ENCODE measurements around the gene SLC13A4.

SLC13A4 gene

DNA sequence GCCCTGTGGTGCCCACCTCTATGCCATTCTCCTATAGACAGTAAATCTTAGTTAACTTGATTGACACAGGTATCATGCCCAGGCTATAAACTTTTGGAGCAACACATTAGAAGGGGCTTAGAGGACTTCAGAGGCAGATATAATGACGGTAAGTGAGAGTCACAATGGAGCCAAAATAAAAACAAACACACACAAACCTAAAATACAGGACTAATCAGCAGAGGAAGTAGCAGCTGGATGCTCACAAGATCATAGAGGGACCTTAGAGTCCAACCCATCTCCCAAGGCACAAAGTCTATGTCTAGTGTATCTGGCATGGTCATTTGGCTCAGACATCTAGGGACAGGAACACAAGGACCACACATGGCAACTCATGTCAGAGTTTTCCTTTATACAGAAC lies 12.3 kb downstream of the SLC13A4 start:
- POLR2A ChIA-PET = no interaction called here
- TF ChIP-seq, protein P1, sequence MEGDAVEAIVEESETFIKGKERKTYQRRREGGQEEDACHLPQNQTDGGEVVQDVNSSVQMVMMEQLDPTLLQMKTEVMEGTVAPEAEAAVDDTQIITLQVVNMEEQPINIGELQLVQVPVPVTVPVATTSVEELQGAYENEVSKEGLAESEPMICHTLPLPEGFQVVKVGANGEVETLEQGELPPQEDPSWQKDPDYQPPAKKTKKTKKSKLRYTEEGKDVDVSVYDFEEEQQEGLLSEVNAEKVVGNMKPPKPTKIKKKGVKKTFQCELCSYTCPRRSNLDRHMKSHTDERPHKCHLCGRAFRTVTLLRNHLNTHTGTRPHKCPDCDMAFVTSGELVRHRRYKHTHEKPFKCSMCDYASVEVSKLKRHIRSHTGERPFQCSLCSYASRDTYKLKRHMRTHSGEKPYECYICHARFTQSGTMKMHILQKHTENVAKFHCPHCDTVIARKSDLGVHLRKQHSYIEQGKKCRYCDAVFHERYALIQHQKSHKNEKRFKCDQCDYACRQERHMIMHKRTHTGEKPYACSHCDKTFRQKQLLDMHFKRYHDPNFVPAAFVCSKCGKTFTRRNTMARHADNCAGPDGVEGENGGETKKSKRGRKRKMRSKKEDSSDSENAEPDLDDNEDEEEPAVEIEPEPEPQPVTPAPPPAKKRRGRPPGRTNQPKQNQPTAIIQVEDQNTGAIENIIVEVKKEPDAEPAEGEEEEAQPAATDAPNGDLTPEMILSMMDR (IDR thresholded peaks at IDR 0.05; ENCODE audit: control extremely low read depth, extremely low read depth, low read depth, missing control alignments) = no peak
- CTCF ChIA-PET = interaction anchor here (1.3 to 1.7 kb wide), 2 partner anchors 15 to 42 kb away, joined by 3 to 6 read pairs; no protein-coding TSS in a partner anchor
- no peak for DNase-seq (ENCODE audit: extremely low spot score)

DNA sequence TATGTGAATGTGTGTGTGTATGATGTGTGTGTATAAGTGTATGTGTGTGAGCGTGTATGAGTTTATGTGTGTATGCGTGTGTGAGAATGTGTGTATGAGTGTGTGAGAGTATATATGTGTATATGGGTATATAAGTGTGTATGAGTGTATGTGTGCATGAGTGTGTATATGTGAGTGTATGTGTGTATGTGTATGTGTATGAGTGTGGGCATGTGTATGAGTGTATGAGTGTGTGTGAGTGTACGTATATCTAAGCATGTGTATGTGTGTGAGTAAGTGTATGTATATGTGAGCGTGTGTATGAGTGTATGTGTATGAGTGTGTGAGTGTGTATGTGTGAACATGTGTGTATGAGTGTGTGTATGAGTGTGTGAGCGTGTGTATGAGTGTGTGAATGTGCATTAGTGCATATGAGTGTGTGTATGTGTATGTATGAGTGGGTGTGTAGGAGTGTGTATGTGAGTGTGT lies 12.9 kb downstream of the SLC13A4 start:
- DNase-seq (ENCODE audit: extremely low spot score) = no peak
- ChIA-PET POLR2A (no interaction called here), CTCF (interaction anchor here (1.7 kb wide), 1 partner anchor 42 kb away, joined by 6 read pairs; no protein-coding TSS in a partner anchor)
- TF ChIP-seq, protein P1 (IDR thresholded peaks at IDR 0.05; ENCODE audit: control extremely low read depth, extremely low read depth, low read depth, missing control alignments) = no peak

DNA sequence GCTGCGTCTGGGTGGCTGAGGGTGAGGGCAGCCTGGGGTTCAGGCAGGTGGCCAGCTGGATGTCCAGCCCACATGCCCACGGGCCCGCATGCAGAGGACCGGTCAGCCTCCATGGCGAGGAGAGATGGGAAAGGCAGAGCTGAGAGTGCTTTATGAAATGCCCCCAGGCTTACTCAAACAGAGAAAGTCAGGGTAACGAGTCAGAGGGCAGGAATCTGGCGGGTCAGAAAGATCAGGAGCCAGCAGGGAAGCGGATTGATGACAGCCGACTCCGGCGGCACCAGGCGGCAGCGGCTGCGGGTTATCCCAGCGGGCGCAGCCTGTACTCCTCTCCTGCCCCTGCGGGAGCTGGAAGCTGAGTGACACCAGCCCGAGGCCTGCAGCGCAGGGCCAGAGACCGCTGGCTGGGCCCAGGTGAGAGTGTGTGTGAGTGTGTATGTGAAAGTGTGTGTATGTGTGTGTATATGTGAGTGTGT lies 13.4 kb downstream of the SLC13A4 start:
- ChIA-PET CTCF (interaction anchor here (0.9 to 2.2 kb wide), 4 partner anchors 8 to 440 kb away, joined by 4 to 9 read pairs (median 6); no protein-coding TSS in a partner anchor), POLR2A (no interaction called here)
- no peak for DNase-seq (ENCODE audit: extremely low spot score)
- TF ChIP-seq, protein P1 (IDR thresholded peaks at IDR 0.05; ENCODE audit: control extremely low read depth, extremely low read depth, low read depth, missing control alignments) = no peak

DNA sequence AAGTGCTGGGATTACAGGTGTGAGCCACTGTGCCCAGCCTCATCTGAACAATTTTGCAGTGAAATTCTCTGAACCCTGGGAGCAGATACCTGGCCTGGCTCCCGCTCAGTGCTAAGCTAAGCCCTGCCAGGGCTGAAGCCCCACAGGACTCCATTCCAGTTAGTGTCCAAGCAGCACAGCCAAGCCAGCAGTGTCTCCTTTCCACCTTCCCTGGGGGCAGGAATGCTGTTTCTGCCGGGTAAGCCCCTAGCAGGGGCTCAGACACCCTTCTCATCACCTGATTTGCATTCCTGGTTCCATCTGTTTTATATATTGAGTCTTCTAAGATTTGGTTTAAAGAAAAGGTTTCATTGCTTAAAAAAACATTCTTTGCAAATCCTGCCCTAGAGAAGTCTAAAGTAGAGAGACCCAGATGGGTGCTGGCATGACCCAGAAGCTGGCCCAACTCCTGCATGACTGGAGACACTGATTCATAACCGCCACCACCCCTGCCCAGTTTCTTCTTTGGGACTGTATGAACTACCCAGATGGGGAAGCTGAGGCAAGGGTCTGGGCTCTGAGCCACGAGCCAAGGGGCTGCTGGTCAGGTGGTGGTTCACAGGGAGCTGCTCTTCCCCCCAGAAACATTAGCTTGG lies 14.0 kb downstream of the SLC13A4 start:
- ChIA-PET CTCF (interaction anchor here (0.9 to 2.2 kb wide), 4 partner anchors 8 to 440 kb away, joined by 4 to 9 read pairs (median 6); no protein-coding TSS in a partner anchor), POLR2A (no interaction called here)
- no peak for DNase-seq (ENCODE audit: extremely low spot score)
- TF ChIP-seq, protein P1 (IDR thresholded peaks at IDR 0.05; ENCODE audit: control extremely low read depth, extremely low read depth, low read depth, missing control alignments) = no peak

DNA sequence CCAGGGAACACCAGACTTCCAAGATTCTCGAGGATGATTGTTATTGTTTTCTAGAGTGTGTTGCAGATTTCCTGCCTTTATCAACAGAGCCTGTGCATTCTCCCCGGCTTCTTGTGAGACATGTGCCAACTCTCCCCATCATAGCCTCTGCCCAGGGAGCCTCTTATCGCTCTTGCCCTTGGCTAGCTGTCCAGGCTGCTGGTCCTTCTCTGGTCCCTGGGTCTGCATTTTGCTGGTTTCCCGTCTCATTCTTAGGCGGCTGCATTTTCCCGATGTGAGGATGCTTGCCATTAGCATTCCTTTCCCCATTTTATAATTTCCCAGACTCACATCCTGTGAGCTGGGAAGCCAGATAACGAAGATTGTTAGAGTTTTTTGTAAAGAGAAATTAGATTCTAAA lies 15.2 kb downstream of the SLC13A4 start:
- ChIA-PET POLR2A (no interaction called here), CTCF (interaction anchor here (0.7 to 2.2 kb wide), 5 partner anchors 9 to 439 kb away, joined by 3 to 9 read pairs (median 5); no protein-coding TSS in a partner anchor)
- TF ChIP-seq, protein P1 (IDR thresholded peaks at IDR 0.05; ENCODE audit: control extremely low read depth, extremely low read depth, low read depth, missing control alignments) = no peak
- DNase-seq (ENCODE audit: extremely low spot score) = no peak

DNA sequence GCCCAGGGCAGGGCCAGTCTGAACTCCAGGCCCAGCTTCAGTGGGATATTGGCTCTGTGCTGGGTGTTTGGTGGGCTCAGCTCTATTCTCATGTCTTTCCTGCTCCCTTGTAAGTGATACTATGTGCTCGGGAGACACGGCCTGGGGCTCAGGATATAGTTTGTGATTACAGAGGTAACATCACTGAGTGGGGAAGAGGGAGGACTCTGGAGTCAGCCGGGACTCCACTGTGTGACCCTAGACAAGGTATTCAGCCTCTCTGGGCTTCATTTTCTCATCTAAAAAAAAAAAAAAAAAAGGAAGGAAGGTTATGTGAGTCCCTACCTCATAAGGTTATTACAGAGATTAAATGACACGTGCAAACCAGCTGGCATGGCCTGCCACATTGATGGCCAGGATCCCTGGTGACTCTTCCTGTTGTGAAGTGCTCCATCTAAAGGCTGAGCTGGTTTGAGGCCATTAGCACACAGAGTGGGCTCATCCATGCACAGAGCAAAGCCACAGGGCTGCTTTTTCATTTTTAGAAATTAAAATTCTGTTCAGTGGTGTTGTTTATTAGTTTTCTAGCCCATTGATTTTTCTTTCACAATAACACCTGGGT lies 15.7 kb downstream of the SLC13A4 start:
- ChIA-PET CTCF (interaction anchor here (0.9 to 2.4 kb wide), 12 partner anchors 10 to 438 kb away, joined by 3 to 26 read pairs (median 6); no protein-coding TSS in a partner anchor), POLR2A (no interaction called here)
- no peak for DNase-seq (ENCODE audit: extremely low spot score)
- TF ChIP-seq, protein P1 (IDR thresholded peaks at IDR 0.05; ENCODE audit: control extremely low read depth, extremely low read depth, low read depth, missing control alignments) = no peak

Data from GM10248 (cell line).